Testis (tissue), 3 donors: ENCODE data around the gene HEG1. TPM values are rescaled to one million over a fixed set of nuclear protein-coding genes. Genes with fewer than 3 reads are reported as not detected.

Experiments
- DNase-seq: peaks from one replicate; pipeline ENCODE4 v3.0.0-alpha.2; 2019
- H3K27ac ChIP-seq, 2 donors: fragments of 200-600 bp; sonication (generic); one replicate each; pipeline ENCODE4 v1.5.1; 2019
- H3K27me3 ChIP-seq: fragments of 200-600 bp; sonication (generic); one replicate; pipeline ENCODE4 v1.5.1; 2019
- H3K36me3 ChIP-seq: fragments of 200-600 bp; sonication (generic); one replicate; pipeline ENCODE4 v1.5.1; 2017; ENCODE audit warnings: low read depth; ENCODE audit errors: missing control alignments
- H3K4me1 ChIP-seq: fragments of 200-600 bp; sonication (generic); one replicate; pipeline ENCODE4 v1.5.1; 2019
- H3K4me3 ChIP-seq, 2 donors: fragments of 200-600 bp; sonication (generic); one replicate each; pipeline ENCODE4 v1.5.1; 2017 to 2019
- H3K9me3 ChIP-seq: fragments of 200-600 bp; sonication (generic); one replicate; pipeline ENCODE4 v1.5.1; 2017
- CTCF ChIP-seq, 3 experiments: fragments of 450-650 bp in 2 of 3; fragments of 200-600 bp in 1 of 3; sonication (generic) in 1 of 3; IDR thresholded peaks; one replicate each; pipeline ENCODE4 v1.5.1; 2016 to 2019; ENCODE audit warnings: antibody characterized with exemption in 3 of 3, mild to moderate bottlenecking in 2 of 3, moderate library complexity in 1 of 3
- POLR2A ChIP-seq: fragments of 450-650 bp; IDR thresholded peaks from one replicate; pipeline ENCODE4 v1.6.1; 2017; ENCODE audit warnings: antibody characterized with exemption, mild to moderate bottlenecking, moderate library complexity
- WGBS, 2 donors: methylation state at CpG; one replicate each; pipeline ENCODE4 v1.1.5; 2018; 5-methylcytosine and 5-hydroxymethylcytosine counted together
- intact Hi-C: fragments of 100-400 bp; cut with DNase I; formaldehyde crosslinking; loops from one replicate; pipeline ENCODE4 v1.15.1; 2023; ENCODE audit warnings: low total_unique reads
- polyA plus RNA-seq: library from polyadenylated mRNA; stranded (reverse); fragments of 350-450 nt; fragmentation: Illumina TruSeq; extraction: RNeasy Lipid Tissue Mini Kit (QIAGEN cat#74804); gene quantifications from one replicate; pipeline ENCODE4 v1.2.3, GENCODE V29; 2014; ENCODE audit warnings: low read depth, low replicate concordance; ENCODE audit not compliant: insufficient read depth
- total RNA-seq, 2 donors: library from RNA; depleted of rRNA; stranded (reverse); fragments of >200 nt; gene quantifications; one replicate each; pipeline ENCODE4 v1.2.3, GENCODE V29; 2016

The HEG1 gene
- total and polyA plus RNA-seq, 3 donors from 2014 or later, result 50.3 to 160 (median 120) TPM

- TF ChIP-seq POLR2A (no peak), CTCF (IDR thresholded peaks at IDR 0.05) (no peak)
- intact Hi-C loops, result no loop called here
- Histone ChIP-seq H3K36me3 (no peaks in the 10 kb centered on the region), H3K27me3 (no peaks in the 10 kb centered on the region), H3K4me1 (peaks cover 24% of the 10 kb centered on the region), H3K4me3 (no peak overlapping the region), H3K9me3 (no peaks in the 10 kb centered on the region), H3K27ac (no peak overlapping the region)
- WGBS, 2 donors, result 68 to 96% methylated on average over 2 of the region's 2 CpGs
- no peak for DNase-seq
Measured at GRCh38 chr3:125037498-125038150, 18.2 kb downstream of the HEG1 start.

DNA sequence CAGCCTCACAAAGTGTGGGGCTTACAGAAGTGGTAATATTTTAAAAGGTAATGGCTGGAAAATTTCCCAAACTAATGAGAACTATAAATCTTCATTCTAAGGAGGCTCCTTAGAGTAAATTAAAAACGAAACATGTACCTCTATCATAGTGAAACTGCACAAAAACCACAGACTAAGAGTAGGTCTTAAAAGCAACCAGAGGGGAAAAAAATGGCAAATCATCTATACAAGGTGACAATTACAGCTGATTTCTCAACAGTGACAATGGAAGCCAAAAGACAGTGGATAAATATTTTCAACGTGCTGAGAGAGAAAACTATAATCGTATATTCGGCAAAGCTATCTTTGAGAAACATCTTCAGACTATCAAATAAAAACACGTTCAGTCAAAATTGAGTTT, 20.6 kb downstream of the HEG1 start:
- H3K27me3 ChIP-seq, result no peaks in the 10 kb centered on the region
- no peak overlapping the region for H3K27ac ChIP-seq
- intact Hi-C loops, result no loop called here
- H3K4me1 ChIP-seq, result peaks cover 25% of the 10 kb centered on the region
- no peaks in the 10 kb centered on the region for H3K36me3 ChIP-seq
- no peak overlapping the region for H3K4me3 ChIP-seq
- WGBS, 2 donors, result 89 to 94% methylated on average over 5 of the region's 5 CpGs
- no peaks in the 10 kb centered on the region for H3K9me3 ChIP-seq
- TF ChIP-seq CTCF (IDR thresholded peaks at IDR 0.05) (no peak), POLR2A (no peak)
- no peak for DNase-seq

- WGBS, 2 donors, result 75 to 84% methylated on average over 14 of the region's 14 CpGs
- Histone ChIP-seq H3K27ac (no peak overlapping the region), H3K36me3 (no peaks in the 10 kb centered on the region), H3K27me3 (no peaks in the 10 kb centered on the region), H3K4me1 (peaks cover 11% of the 10 kb centered on the region), H3K4me3 (no peak overlapping the region), H3K9me3 (no peaks in the 10 kb centered on the region)
- intact Hi-C loops, result no loop called here
- DNase-seq, result peak; percentile 33
- no peak for TF ChIP-seq POLR2A
- no peak for TF ChIP-seq CTCF (IDR thresholded peaks at IDR 0.05)
Measured at GRCh38 chr3:125033616-125034015, 22.2 kb downstream of the HEG1 start.

DNA sequence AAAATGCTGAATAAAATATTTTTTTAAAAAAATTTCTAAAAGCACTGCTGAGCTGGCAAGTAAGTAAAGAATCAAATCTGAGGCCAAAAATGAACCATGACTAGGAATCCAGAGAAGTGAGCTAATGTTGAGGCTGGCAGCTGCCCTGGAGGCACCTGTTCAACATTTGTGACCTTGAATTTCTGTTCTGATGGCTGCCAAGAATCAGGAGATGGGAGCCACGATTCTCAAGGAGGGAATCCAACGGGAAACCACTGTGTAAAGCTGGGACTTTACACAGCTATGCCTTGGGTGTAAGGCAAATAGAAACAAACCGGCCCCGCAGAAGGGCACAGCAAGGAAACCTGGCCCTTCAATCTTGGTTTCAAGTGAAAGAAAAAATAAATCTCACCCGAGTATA, 22.7 kb downstream of the HEG1 start:
- TF ChIP-seq POLR2A (no peak), CTCF (IDR thresholded peaks at IDR 0.05) (no peak)
- DNase-seq, result no peak
- intact Hi-C loops, result no loop called here
- Histone ChIP-seq H3K4me3 (no peak overlapping the region), H3K9me3 (no peaks in the 10 kb centered on the region), H3K27me3 (no peaks in the 10 kb centered on the region), H3K4me1 (peaks cover 6% of the 10 kb centered on the region), H3K27ac (no peak overlapping the region), H3K36me3 (no peaks in the 10 kb centered on the region)
- WGBS, 2 donors, result 53 to 55% methylated on average over 5 of the region's 5 CpGs

DNA sequence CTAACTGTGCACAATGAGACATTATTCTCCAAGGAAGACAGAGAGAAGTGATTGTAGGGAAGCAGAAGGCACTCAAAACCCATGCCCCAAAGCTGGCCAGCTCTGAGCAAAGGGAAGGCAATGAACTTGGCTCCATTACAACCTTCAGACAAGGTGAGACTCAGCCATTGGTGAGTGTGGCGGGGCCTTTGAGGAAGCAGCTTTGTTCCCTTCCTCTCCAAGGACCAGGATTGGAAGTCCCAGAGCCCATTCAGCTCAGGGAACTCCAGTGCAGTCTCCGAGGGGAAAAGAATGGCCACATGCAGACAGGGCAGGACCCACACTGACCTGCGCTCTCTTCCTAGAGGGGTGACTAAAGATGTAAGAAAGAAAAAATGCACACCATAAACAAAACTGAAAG, 23.1 kb downstream of the HEG1 start:
- H3K4me3 ChIP-seq, result no peak overlapping the region
- no peaks in the 10 kb centered on the region for H3K36me3 ChIP-seq
- intact Hi-C loops, result no loop called here
- H3K27me3 ChIP-seq, result no peaks in the 10 kb centered on the region
- TF ChIP-seq POLR2A (no peak), CTCF (IDR thresholded peaks at IDR 0.05) (no peak)
- H3K4me1 ChIP-seq, result peaks cover 6% of the 10 kb centered on the region
- no peak for DNase-seq
- no peak overlapping the region for H3K27ac ChIP-seq
- no peaks in the 10 kb centered on the region for H3K9me3 ChIP-seq
- WGBS, 2 donors, result 70 to 73% methylated on average over 3 of the region's 3 CpGs
